HL-60 (cell line): Measurements from ENCODE around the gene DNTTIP2.

ENCODE experiments used
- DNase-seq, 2 experiments: peaks; one replicate each; pipeline ENCODE4 v3.0.0-alpha.2; 2010 to 2020; ENCODE audit warnings: low read depth in 1 of 2, low spot score in 1 of 2
- H3K27ac ChIP-seq: fragments of 250-450 bp; sonication (Bioruptor Pico); replicated peaks from 2 replicates; pipeline ENCODE4 v1.5.1; 2020; ENCODE audit warnings: mild to moderate bottlenecking, moderate library complexity
- H3K27me3 ChIP-seq: fragments of 250-450 bp; sonication (Bioruptor Pico); 2 replicates; pipeline ENCODE4 v1.5.1; 2021; ENCODE audit warnings: mild to moderate bottlenecking, moderate library complexity; ENCODE audit not compliant: insufficient read depth, poor library complexity, severe bottlenecking
- H3K4me3 ChIP-seq: replicated peaks from 2 replicates; pipeline ENCODE4 v1.5.1; 2011; ENCODE audit warnings: mild to moderate bottlenecking, control low read depth, low read length; ENCODE audit not compliant: insufficient read depth
- GABPA ChIP-seq: IDR thresholded peaks from 2 replicates; pipeline ENCODE4 v1.6.1; 2012; ENCODE audit warnings: low read depth
- POLR2AphosphoS5 ChIP-seq: IDR thresholded peaks from 2 replicates; pipeline ENCODE4 v1.6.1; 2012; ENCODE audit warnings: low read depth
- SPI1 ChIP-seq: IDR thresholded peaks from 2 replicates; pipeline ENCODE4 v1.6.1; 2012; ENCODE audit warnings: low read depth, mild to moderate bottlenecking, borderline replicate concordance
- TF ChIP-seq, protein P1 (sequence below): IDR thresholded peaks from one replicate; pipeline ENCODE4 v1.5.1; 2011; ENCODE audit warnings: low read length, control low read depth, inconsistent platforms; ENCODE audit not compliant: insufficient read depth
- TF ChIP-seq, protein P2 (sequence below): IDR thresholded peaks from 2 replicates; pipeline ENCODE4 v1.6.1; 2012; ENCODE audit warnings: low read depth; ENCODE audit not compliant: insufficient replicate concordance

The DNTTIP2 gene

DNA sequence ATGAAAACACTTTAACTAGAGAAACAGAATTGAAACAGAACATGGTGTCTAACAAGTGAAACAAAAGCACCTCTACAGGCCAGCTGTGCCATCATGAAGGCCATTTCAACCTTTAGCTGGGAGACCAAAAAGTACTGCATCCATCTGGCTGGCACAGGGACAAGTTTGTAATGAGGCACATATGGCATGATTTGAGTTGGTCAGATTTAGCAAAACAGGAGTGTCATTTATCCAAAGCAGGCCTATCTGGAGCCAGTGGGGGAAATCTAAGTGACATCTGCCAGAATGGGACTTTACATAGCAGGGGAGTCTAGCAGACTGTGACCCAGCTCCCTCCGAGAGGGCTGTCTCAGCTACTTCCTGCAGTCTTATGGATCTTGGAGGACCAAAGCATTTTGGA, 51.9 kb downstream of the DNTTIP2 start:
- no peak for DNase-seq
- H3K27me3 ChIP-seq, result no peaks in the 10 kb centered on the region
- TF ChIP-seq, protein P1, sequence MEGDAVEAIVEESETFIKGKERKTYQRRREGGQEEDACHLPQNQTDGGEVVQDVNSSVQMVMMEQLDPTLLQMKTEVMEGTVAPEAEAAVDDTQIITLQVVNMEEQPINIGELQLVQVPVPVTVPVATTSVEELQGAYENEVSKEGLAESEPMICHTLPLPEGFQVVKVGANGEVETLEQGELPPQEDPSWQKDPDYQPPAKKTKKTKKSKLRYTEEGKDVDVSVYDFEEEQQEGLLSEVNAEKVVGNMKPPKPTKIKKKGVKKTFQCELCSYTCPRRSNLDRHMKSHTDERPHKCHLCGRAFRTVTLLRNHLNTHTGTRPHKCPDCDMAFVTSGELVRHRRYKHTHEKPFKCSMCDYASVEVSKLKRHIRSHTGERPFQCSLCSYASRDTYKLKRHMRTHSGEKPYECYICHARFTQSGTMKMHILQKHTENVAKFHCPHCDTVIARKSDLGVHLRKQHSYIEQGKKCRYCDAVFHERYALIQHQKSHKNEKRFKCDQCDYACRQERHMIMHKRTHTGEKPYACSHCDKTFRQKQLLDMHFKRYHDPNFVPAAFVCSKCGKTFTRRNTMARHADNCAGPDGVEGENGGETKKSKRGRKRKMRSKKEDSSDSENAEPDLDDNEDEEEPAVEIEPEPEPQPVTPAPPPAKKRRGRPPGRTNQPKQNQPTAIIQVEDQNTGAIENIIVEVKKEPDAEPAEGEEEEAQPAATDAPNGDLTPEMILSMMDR, result no peak
- TF ChIP-seq, protein P2, sequence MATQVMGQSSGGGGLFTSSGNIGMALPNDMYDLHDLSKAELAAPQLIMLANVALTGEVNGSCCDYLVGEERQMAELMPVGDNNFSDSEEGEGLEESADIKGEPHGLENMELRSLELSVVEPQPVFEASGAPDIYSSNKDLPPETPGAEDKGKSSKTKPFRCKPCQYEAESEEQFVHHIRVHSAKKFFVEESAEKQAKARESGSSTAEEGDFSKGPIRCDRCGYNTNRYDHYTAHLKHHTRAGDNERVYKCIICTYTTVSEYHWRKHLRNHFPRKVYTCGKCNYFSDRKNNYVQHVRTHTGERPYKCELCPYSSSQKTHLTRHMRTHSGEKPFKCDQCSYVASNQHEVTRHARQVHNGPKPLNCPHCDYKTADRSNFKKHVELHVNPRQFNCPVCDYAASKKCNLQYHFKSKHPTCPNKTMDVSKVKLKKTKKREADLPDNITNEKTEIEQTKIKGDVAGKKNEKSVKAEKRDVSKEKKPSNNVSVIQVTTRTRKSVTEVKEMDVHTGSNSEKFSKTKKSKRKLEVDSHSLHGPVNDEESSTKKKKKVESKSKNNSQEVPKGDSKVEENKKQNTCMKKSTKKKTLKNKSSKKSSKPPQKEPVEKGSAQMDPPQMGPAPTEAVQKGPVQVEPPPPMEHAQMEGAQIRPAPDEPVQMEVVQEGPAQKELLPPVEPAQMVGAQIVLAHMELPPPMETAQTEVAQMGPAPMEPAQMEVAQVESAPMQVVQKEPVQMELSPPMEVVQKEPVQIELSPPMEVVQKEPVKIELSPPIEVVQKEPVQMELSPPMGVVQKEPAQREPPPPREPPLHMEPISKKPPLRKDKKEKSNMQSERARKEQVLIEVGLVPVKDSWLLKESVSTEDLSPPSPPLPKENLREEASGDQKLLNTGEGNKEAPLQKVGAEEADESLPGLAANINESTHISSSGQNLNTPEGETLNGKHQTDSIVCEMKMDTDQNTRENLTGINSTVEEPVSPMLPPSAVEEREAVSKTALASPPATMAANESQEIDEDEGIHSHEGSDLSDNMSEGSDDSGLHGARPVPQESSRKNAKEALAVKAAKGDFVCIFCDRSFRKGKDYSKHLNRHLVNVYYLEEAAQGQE, result no peak
- TF ChIP-seq POLR2AphosphoS5 (no peak), GABPA (no peak), SPI1 (no peak)
- H3K27ac ChIP-seq, result no peak overlapping the region
- no peak overlapping the region for H3K4me3 ChIP-seq

DNA sequence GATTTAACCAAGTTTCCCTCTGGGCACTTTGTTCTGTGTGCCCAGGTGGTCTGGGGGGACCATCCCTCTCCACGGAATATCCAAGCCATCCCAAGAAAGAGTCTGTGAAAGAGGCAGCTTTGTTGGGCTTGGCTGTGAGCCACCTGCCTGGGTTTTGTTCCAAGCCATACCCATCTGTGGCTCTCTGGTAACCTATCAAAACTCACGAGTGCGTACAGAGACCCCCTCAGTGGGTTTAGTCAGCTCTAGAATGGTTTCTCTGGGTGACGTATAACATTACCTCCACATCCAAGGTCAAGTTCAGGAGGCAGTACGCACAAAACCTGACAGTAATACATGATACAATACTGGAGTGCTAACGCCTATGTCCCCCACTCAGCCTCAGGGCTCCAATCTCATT, 54.2 kb downstream of the DNTTIP2 start:
- no peak for DNase-seq
- H3K27ac ChIP-seq, result no peak overlapping the region

DNA sequence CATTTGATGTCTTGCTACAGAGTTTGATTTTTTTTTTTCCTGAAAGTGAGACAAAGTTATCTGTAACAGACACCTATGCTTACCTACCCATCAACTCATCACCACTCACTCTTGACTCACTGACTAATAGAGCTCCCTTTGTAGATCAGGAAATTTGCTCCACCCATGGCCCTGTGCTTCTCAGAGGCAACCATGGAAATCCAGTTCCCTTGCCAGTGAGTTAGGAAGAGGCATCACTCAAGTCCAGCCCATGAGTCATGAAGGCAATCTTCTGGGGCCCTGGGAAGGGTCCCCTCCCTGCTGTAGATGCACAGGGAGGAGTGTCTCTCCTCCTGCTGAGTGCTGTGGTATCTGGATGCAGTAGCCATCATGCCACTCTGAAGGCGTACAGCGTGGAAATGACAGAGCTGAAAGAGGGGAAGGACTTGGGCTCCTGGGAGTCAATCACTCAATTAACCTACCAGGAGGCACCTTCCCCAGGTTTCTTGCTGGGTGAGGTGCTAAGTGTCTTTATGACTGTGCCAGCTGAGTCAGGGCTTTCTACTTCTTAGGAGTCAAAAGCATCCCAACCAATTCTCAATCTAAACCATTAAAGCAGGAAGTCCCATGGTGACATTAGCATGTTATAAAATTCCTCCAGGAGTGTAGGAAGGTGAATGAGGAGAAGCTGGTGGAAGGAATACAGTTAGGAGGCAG, 56.1 kb downstream of the DNTTIP2 start:
- DNase-seq, result no peak
- Histone ChIP-seq H3K27ac (no peak overlapping the region), H3K4me3 (no peak overlapping the region), H3K27me3 (no peaks in the 10 kb centered on the region)
- no peak for TF ChIP-seq POLR2AphosphoS5
- TF ChIP-seq GABPA, result no peak
- TF ChIP-seq, protein P1, result no peak
- TF ChIP-seq SPI1, result no peak
- TF ChIP-seq, protein P2, result no peak

More for the DNA sequence above, 54.2 kb downstream of the DNTTIP2 start:
- H3K27me3 ChIP-seq, result no peaks in the 10 kb centered on the region
- no peak overlapping the region for H3K4me3 ChIP-seq
- no peak for TF ChIP-seq SPI1
- no peak for TF ChIP-seq GABPA
- TF ChIP-seq POLR2AphosphoS5, result no peak
- TF ChIP-seq, protein P2, result no peak
- TF ChIP-seq, protein P1, result no peak
